Right renal pelvis (tissue), 4 donors: ENCODE measurements around the gene KRTAP21-2. TPM values are rescaled to one million over a fixed set of nuclear protein-coding genes. Genes with fewer than 3 reads are reported as not detected.

Experiments
- polyA plus RNA-seq, 4 donors: library from polyadenylated mRNA; unstranded; fragments of 120-200 nt; gene quantifications; one replicate each; pipeline ENCODE4 v1.2.1, GENCODE V29; 2013; ENCODE audit not compliant: insufficient read length in 4 of 4

Gene KRTAP21-2
- polyA plus RNA-seq, 4 donors: not detected

Other genes with a start within 250 kb of the KRTAP21-2 start
- not detected for gene KRTAP19-5, start 245.1 kb downstream of the KRTAP21-2 start, polyA plus RNA-seq
- gene KRTAP19-6, start 205.4 kb downstream of the KRTAP21-2 start, polyA plus RNA-seq: not detected
- not detected for gene KRTAP19-7, start 185.9 kb downstream of the KRTAP21-2 start, polyA plus RNA-seq
- gene KRTAP22-2, start 156.9 kb downstream of the KRTAP21-2 start, polyA plus RNA-seq: not detected
- gene KRTAP6-3, start 154.8 kb downstream of the KRTAP21-2 start, polyA plus RNA-seq: not detected
- not detected for gene KRTAP6-2, start 148.4 kb downstream of the KRTAP21-2 start, polyA plus RNA-seq
- gene KRTAP22-1, start 146.2 kb downstream of the KRTAP21-2 start, polyA plus RNA-seq: not detected
- not detected for gene KRTAP6-1, start 133.3 kb downstream of the KRTAP21-2 start, polyA plus RNA-seq
- gene KRTAP20-1, start 130.8 kb downstream of the KRTAP21-2 start, polyA plus RNA-seq: not detected
- not detected for gene KRTAP20-4, start 126.6 kb downstream of the KRTAP21-2 start, polyA plus RNA-seq
- not detected for gene KRTAP20-2, start 112.1 kb downstream of the KRTAP21-2 start, polyA plus RNA-seq
- not detected for gene KRTAP20-3, start 104.4 kb downstream of the KRTAP21-2 start, polyA plus RNA-seq
- gene KRTAP21-3, start 28.5 kb downstream of the KRTAP21-2 start, polyA plus RNA-seq: not detected
- not detected for gene KRTAP21-1, start 8.2 kb upstream of the KRTAP21-2 start, polyA plus RNA-seq
- not detected for gene KRTAP8-1, start 66.0 kb upstream of the KRTAP21-2 start, polyA plus RNA-seq
- not detected for gene KRTAP7-1, start 82.5 kb upstream of the KRTAP21-2 start, polyA plus RNA-seq
- gene KRTAP11-1, start 134.3 kb upstream of the KRTAP21-2 start, polyA plus RNA-seq: not detected